K562 (cell line): ENCODE results near the gene FLII. TPM values are rescaled to one million over a fixed set of nuclear protein-coding genes. Genes with fewer than 3 reads are reported as not detected.

Source experiments
- ATAC-seq: fragments of 200-7000 bp; cut with Tn5 transposase; 3 replicates; pipeline ENCODE4 v1.9.1; 2020; ENCODE audit warnings: moderate library complexity
- BruUV-seq: library from RNA; stranded (reverse); fragments of 400-500 nt; replicated peaks from 2 replicates; lab custom pipeline; 2021; lab: Mats Ljungman, UMichigan
- CTCF ChIA-PET: fragments of 300-600 bp; formaldehyde crosslinking; extraction: SDS; loops from one replicate; lab custom pipeline; 2021; ENCODE audit warnings: low intra/inter-chr PET ratio; lab: Yijun Ruan, JAX
- POLR2A ChIA-PET: fragments of 300-600, 350-650 bp; sonication (Branson Sonifier 250); formaldehyde crosslinking; extraction: SDS; loops from one replicate; lab custom pipeline; 2021; ENCODE audit warnings: antibody characterized with exemption, inconsistent platforms; lab: Yijun Ruan, JAX
- DNase-seq, 4 experiments: peaks; one replicate each; pipeline versions ENCODE4 v3.0.0 to v3.0.0-alpha.2; 2011 to 2018; ENCODE audit warnings: low spot score in 3 of 4, mixed read lengths in 3 of 4; ENCODE audit errors: extremely low read depth in 1 of 4
- FAIRE-seq: peaks from 2 replicates; lab custom pipeline; 2011; peaks lifted over from hg19 to GRCh38; lab: Jason Lieb, UNC
- H2AFZ ChIP-seq: 2 replicates; pipeline ENCODE4 v1.6.0; 2011; ENCODE audit warnings: low read depth, low read length, control low read depth, inconsistent platforms
- H3K27ac ChIP-seq: fragments of 200-600 bp; 3 replicates; pipeline ENCODE4 v1.8.0; 2011; ENCODE audit warnings: low read depth, mild to moderate bottlenecking, control low read depth, inconsistent platforms, low read length, moderate library complexity, mixed read lengths; ENCODE audit errors: extremely low read depth
- H3K27me3 ChIP-seq, 2 experiments: fragments of 300-600 bp in 1 of 2; 2 replicates in 1 of 2; 3 replicates in 1 of 2; pipeline versions ENCODE4 v1.6.0 to v1.8.0; 2011; ENCODE audit warnings: inconsistent platforms in 2 of 2, low read length in 2 of 2, mild to moderate bottlenecking in 1 of 2, mixed read lengths in 1 of 2, moderate library complexity in 1 of 2; ENCODE audit not compliant: control insufficient read depth in 2 of 2, insufficient read depth in 2 of 2
- H3K36me3 ChIP-seq: fragments of 300-600 bp; 3 replicates; pipeline ENCODE4 v1.8.0; 2011; ENCODE audit warnings: mild to moderate bottlenecking, low read length, inconsistent platforms; ENCODE audit not compliant: control insufficient read depth, insufficient read depth
- H3K4me1 ChIP-seq, 2 experiments: fragments of 200-600 bp in 1 of 2; replicated peaks in 1 of 2; 2 replicates in 1 of 2; 3 replicates in 1 of 2; pipeline versions ENCODE4 v1.5.1 to v1.8.0; 2011; ENCODE audit warnings: inconsistent platforms in 2 of 2, low read length in 2 of 2, mild to moderate bottlenecking in 1 of 2, mixed read lengths in 1 of 2, moderate library complexity in 1 of 2; ENCODE audit not compliant: control insufficient read depth in 2 of 2, insufficient read depth in 2 of 2
- H3K4me2 ChIP-seq: 2 replicates; pipeline ENCODE4 v1.6.1; 2011; ENCODE audit warnings: low read length, control low read depth, inconsistent platforms, mixed read lengths; ENCODE audit not compliant: insufficient read depth
- H3K4me3 ChIP-seq: fragments of 200-600 bp; sonication (generic), shearing (Covaris generic); 2 replicates; pipeline ENCODE4 v1.5.1; 2016; ENCODE audit warnings: control low read depth, inconsistent platforms
- H3K79me2 ChIP-seq: fragments of 200-600 bp; 3 replicates; pipeline ENCODE4 v1.8.0; 2011; ENCODE audit warnings: low read length, inconsistent platforms; ENCODE audit not compliant: control insufficient read depth, insufficient read depth
- H3K9ac ChIP-seq, 2 experiments: 2 replicates each; pipeline versions ENCODE4 v1.6.0 to v1.6.1; 2011; ENCODE audit warnings: low read depth in 2 of 2, low read length in 2 of 2, control low read depth in 1 of 2, inconsistent platforms in 1 of 2, mild to moderate bottlenecking in 1 of 2, mixed read lengths in 1 of 2; ENCODE audit not compliant: insufficient read depth in 1 of 2
- H3K9me1 ChIP-seq: one replicate; pipeline ENCODE4 v1.6.0; 2011; ENCODE audit warnings: inconsistent platforms, mild to moderate bottlenecking, low read length, moderate library complexity; ENCODE audit not compliant: control insufficient read depth, insufficient read depth
- H3K9me3 ChIP-seq: replicated peaks from 2 replicates; pipeline ENCODE4 v1.5.1; 2011; ENCODE audit warnings: low read depth, low read length, inconsistent platforms; ENCODE audit not compliant: control insufficient read depth, insufficient read depth
- H4K20me1 ChIP-seq: replicated peaks from 2 replicates; pipeline ENCODE4 v1.6.1; 2011; ENCODE audit warnings: low read length, inconsistent platforms, mixed read lengths; ENCODE audit not compliant: control insufficient read depth, insufficient read depth
- BCL6 ChIP-seq: fragments of 250-450 bp; sonication (Bioruptor Pico); IDR thresholded peaks from 2 replicates; pipeline ENCODE4 v1.4.0; 2020
- CCAR2 ChIP-seq: fragments of 200-400 bp; formaldehyde crosslinking; IDR thresholded peaks from 2 replicates; pipeline ENCODE4 v1.6.1; 2017; ENCODE audit warnings: mild to moderate bottlenecking, low read depth, low read length
- ETV5 ChIP-seq: sonication (generic); formaldehyde crosslinking; IDR thresholded peaks from 2 replicates; pipeline ENCODE4 v1.4.0; 2020; ENCODE audit warnings: low read depth, mild to moderate bottlenecking, missing genetic modification reagents
- IRF2 ChIP-seq: sonication (generic); formaldehyde crosslinking; IDR thresholded peaks from 2 replicates; pipeline ENCODE4 v1.8.1; 2022; ENCODE audit warnings: mild to moderate bottlenecking, missing genetic modification reagents
- KLF6 ChIP-seq: fragments of 250-450 bp; sonication (Bioruptor Pico); IDR thresholded peaks from 2 replicates; pipeline ENCODE4 v1.4.0; 2020; ENCODE audit warnings: mild to moderate bottlenecking, moderate library complexity, borderline replicate concordance
- MCM3 ChIP-seq: fragments of 450-650 bp; IDR thresholded peaks from 2 replicates; pipeline ENCODE4 v1.6.1; 2016
- MCM5 ChIP-seq: fragments of 450-650 bp; IDR thresholded peaks from 2 replicates; pipeline ENCODE4 v1.6.1; 2016; ENCODE audit warnings: low read depth
- MYNN ChIP-seq, 2 experiments: sonication (generic); formaldehyde crosslinking in 1 of 2; IDR thresholded peaks; 2 replicates each; pipeline versions ENCODE4 v1.5.0 to v1.6.1; 2016 to 2020; ENCODE audit warnings: antibody characterized with exemption in 1 of 2, missing genetic modification reagents in 1 of 2
- RERE ChIP-seq: sonication (generic); formaldehyde crosslinking; IDR thresholded peaks from 2 replicates; pipeline ENCODE4 v1.8.0; 2023; ENCODE audit warnings: missing genetic modification reagents, mild to moderate bottlenecking, borderline replicate concordance
- STAT5A ChIP-seq: IDR thresholded peaks from 2 replicates; pipeline ENCODE4 v1.6.1; 2012; ENCODE audit warnings: low read length, inconsistent platforms, borderline replicate concordance
- TBP ChIP-seq: optimal IDR thresholded peaks from 2 replicates; pipeline ENCODE3; 2011; ENCODE audit warnings: low read depth, low read length, improper control_type of control experiment
- ZBTB11 ChIP-seq, 3 experiments: fragments of 200-800 bp in 1 of 3; fragments of 250-450 bp in 1 of 3; fragments of 450-650 bp in 1 of 3; sonication (Bioruptor Pico) in 1 of 3; sonication (Bioruptor generic) in 1 of 3; formaldehyde crosslinking in 1 of 3; IDR thresholded peaks; 2 replicates each; pipeline versions ENCODE4 v1.6.1 to v1.8.0; 2016 to 2022; ENCODE audit warnings: mild to moderate bottlenecking in 2 of 3, missing genetic modification characterization in 2 of 3, missing compliant biosample characterization in 1 of 3, moderate library complexity in 1 of 3
- ZC3H11A ChIP-seq: IDR thresholded peaks from 2 replicates; pipeline ENCODE4 v1.6.1; 2012; ENCODE audit warnings: low read depth, low read length, improper control_type of control experiment
- ZFP30 ChIP-seq: fragments of 250-450 bp; sonication (Bioruptor Pico); IDR thresholded peaks from 2 replicates; pipeline ENCODE4 v1.8.0; 2022; ENCODE audit warnings: moderate library complexity, mild to moderate bottlenecking, inconsistent platforms, borderline replicate concordance
- ZNF140 ChIP-seq: fragments of 250-450 bp; sonication (Bioruptor Pico); IDR thresholded peaks from 2 replicates; pipeline ENCODE4 v1.8.0; 2021; ENCODE audit warnings: moderate library complexity, mild to moderate bottlenecking, inconsistent platforms
- WGBS: fragments of 100-300 bp; shearing (Covaris generic); methylation state at CpG from one replicate; pipeline ENCODE4 v1.1.6; 2016; ENCODE audit warnings: low coverage, mixed read lengths; ENCODE audit not compliant: insufficient coverage; ENCODE audit errors: missing lambda C conversion rate; 5-methylcytosine and 5-hydroxymethylcytosine counted together
- in situ Hi-C: fragments of 300-500 bp; cut with MboI; formaldehyde crosslinking; loops from 4 replicates; pipeline ENCODE4 v1.15.0; 2018; ENCODE audit warnings: inconsistent platforms, mixed read lengths
- intact Hi-C: fragments of 100-400 bp; cut with micrococcal nuclease; formaldehyde crosslinking; loops from 2 replicates; pipeline ENCODE4 v1.14.2; 2022
- polyA plus RNA-seq, 8 experiments: library from polyadenylated mRNA; depleted of rRNA in 4 of 8; stranded (reverse) in 5 of 8; unstranded in 3 of 8; fragments of >200 nt; fragmentation: Nextera tagmentation in 2 of 8; fragmentation: Illumina TruSeq in 1 of 8; extraction: Ambion mirVana in 2 of 8; extraction: Trizol in 1 of 8; gene quantifications; 2 replicates each; pipeline versions ENCODE4 v1.2.1 to v1.2.3, GENCODE V29; 2011 to 2014; ENCODE audit warnings: inconsistent platforms in 1 of 8, missing spikeins in 1 of 8
- total RNA-seq, 7 experiments: library from RNA; depleted of rRNA in 6 of 7; stranded (reverse); fragments of >200 nt in 6 of 7; fragmentation: Illumina TruSeq in 2 of 7; extraction: Trizol in 2 of 7; gene quantifications; 2 replicates each; pipeline versions ENCODE4 v1.2.1 to v1.2.3, GENCODE V29; 2011 to 2021; ENCODE audit warnings: low replicate concordance in 1 of 7

FLII gene
- total and polyA plus RNA-seq, 9 of the 15 experiments (the other 6 are each of a cell fraction or from before 2014, with no cell fraction given), result 11.7 to 126 (median 82.5) TPM

- Histone ChIP-seq H3K4me3 (no peak overlapping the region), H2AFZ (no peak overlapping the region), H3K36me3 (peaks cover 70% of the 10 kb centered on the region; the same call in 2 of the 3 replicates), H3K27ac (no peak overlapping the region), H3K4me1 (peaks cover 3 to 24% of the 10 kb centered on the region in 2 experiments; a peak in 4 of 5 replicates), H4K20me1 (peaks cover 3% of the 10 kb centered on the region; the same call in 1 of the 2 replicates), H3K27me3 (no peaks in the 10 kb centered on the region), H3K9me3 (no peaks in the 10 kb centered on the region), H3K9ac (no peak overlapping the region), H3K79me2 (no peaks in the 10 kb centered on the region), H3K9me1 (peaks cover 2% of the 10 kb centered on the region), H3K4me2 (no peak overlapping the region)
- DNase-seq (no peak), FAIRE-seq (no peak), ATAC-seq (no peak)
- 40% methylated on average over 4 of the region's 9 CpGs for WGBS
- intact Hi-C loops (no loop called here), in situ Hi-C loops (no loop called here)
- no TSS peak for BruUV-seq
- POLR2A ChIA-PET, result interaction anchor here (0.9 kb wide), 1 partner anchor 8 kb away, joined by 3 read pairs; the partner anchor contains the start of gene FLII
- CTCF ChIA-PET, result no interaction called here
- no peak for TF ChIP-seq ZFP30 (CRISPR knock-in tag)
- TF ChIP-seq KLF6 (CRISPR knock-in tag), result no peak
- no peak for TF ChIP-seq ZC3H11A
- no peak for TF ChIP-seq ZBTB11 (CRISPR knock-in tag; IDR thresholded peaks at IDR 0.05)
- no peak for TF ChIP-seq IRF2 (CRISPR knock-in tag)
- no peak for TF ChIP-seq STAT5A
- TF ChIP-seq MYNN (IDR thresholded peaks at IDR 0.05), result no peak
- TF ChIP-seq MYNN (CRISPR knock-in tag; IDR thresholded peaks at IDR 0.05), result no peak
- no peak for TF ChIP-seq ZNF140 (CRISPR knock-in tag)
- no peak for TF ChIP-seq ETV5 (CRISPR knock-in tag)
- no peak for TF ChIP-seq RERE
- no peak for TF ChIP-seq BCL6 (CRISPR knock-in tag)
- no peak for TF ChIP-seq CCAR2
- TF ChIP-seq MCM3, result no peak
- no peak for TF ChIP-seq MCM5
- TF ChIP-seq TBP, result no peak
These were observed 8.3 kb downstream of the FLII start for GRCh38 chr17:18250259-18250658.
